K562 (cell line): Measurements from ENCODE around the gene TPD52L1. TPM values are rescaled to one million over a fixed set of nuclear protein-coding genes. Genes with fewer than 3 reads are reported as not detected.
A peak's percentile ranks its signal among the peaks of the same experiment; 100 is the strongest.

Source experiments
- ATAC-seq: fragments of 200-7000 bp; cut with Tn5 transposase; 3 replicates; pipeline ENCODE4 v1.9.1; 2020; ENCODE audit warnings: moderate library complexity
- BruUV-seq: library from RNA; stranded (reverse); fragments of 400-500 nt; replicated peaks from 2 replicates; lab custom pipeline; 2021; lab: Mats Ljungman, UMichigan
- CTCF ChIA-PET: fragments of 300-600 bp; formaldehyde crosslinking; extraction: SDS; loops from one replicate; lab custom pipeline; 2021; ENCODE audit warnings: low intra/inter-chr PET ratio; lab: Yijun Ruan, JAX
- POLR2A ChIA-PET: fragments of 300-600, 350-650 bp; sonication (Branson Sonifier 250); formaldehyde crosslinking; extraction: SDS; loops from one replicate; lab custom pipeline; 2021; ENCODE audit warnings: antibody characterized with exemption, inconsistent platforms; lab: Yijun Ruan, JAX
- DNase-seq, 4 experiments: peaks; one replicate each; pipeline versions ENCODE4 v3.0.0 to v3.0.0-alpha.2; 2011 to 2018; ENCODE audit warnings: low spot score in 3 of 4, mixed read lengths in 3 of 4; ENCODE audit errors: extremely low read depth in 1 of 4
- FAIRE-seq: peaks from 2 replicates; lab custom pipeline; 2011; peaks lifted over from hg19 to GRCh38; lab: Jason Lieb, UNC
- H2AFZ ChIP-seq: 2 replicates; pipeline ENCODE4 v1.6.0; 2011; ENCODE audit warnings: low read depth, low read length, control low read depth, inconsistent platforms
- H3K27ac ChIP-seq: fragments of 200-600 bp; 3 replicates; pipeline ENCODE4 v1.8.0; 2011; ENCODE audit warnings: low read depth, mild to moderate bottlenecking, control low read depth, inconsistent platforms, low read length, moderate library complexity, mixed read lengths; ENCODE audit errors: extremely low read depth
- H3K27me3 ChIP-seq, 2 experiments: fragments of 300-600 bp in 1 of 2; 2 replicates in 1 of 2; 3 replicates in 1 of 2; pipeline versions ENCODE4 v1.6.0 to v1.8.0; 2011; ENCODE audit warnings: inconsistent platforms in 2 of 2, low read length in 2 of 2, mild to moderate bottlenecking in 1 of 2, mixed read lengths in 1 of 2, moderate library complexity in 1 of 2; ENCODE audit not compliant: control insufficient read depth in 2 of 2, insufficient read depth in 2 of 2
- H3K36me3 ChIP-seq: fragments of 300-600 bp; 3 replicates; pipeline ENCODE4 v1.8.0; 2011; ENCODE audit warnings: mild to moderate bottlenecking, low read length, inconsistent platforms; ENCODE audit not compliant: control insufficient read depth, insufficient read depth
- H3K4me1 ChIP-seq, 2 experiments: fragments of 200-600 bp in 1 of 2; replicated peaks in 1 of 2; 2 replicates in 1 of 2; 3 replicates in 1 of 2; pipeline versions ENCODE4 v1.5.1 to v1.8.0; 2011; ENCODE audit warnings: inconsistent platforms in 2 of 2, low read length in 2 of 2, mild to moderate bottlenecking in 1 of 2, mixed read lengths in 1 of 2, moderate library complexity in 1 of 2; ENCODE audit not compliant: control insufficient read depth in 2 of 2, insufficient read depth in 2 of 2
- H3K4me2 ChIP-seq: 2 replicates; pipeline ENCODE4 v1.6.1; 2011; ENCODE audit warnings: low read length, control low read depth, inconsistent platforms, mixed read lengths; ENCODE audit not compliant: insufficient read depth
- H3K4me3 ChIP-seq: fragments of 200-600 bp; sonication (generic), shearing (Covaris generic); 2 replicates; pipeline ENCODE4 v1.5.1; 2016; ENCODE audit warnings: control low read depth, inconsistent platforms
- H3K79me2 ChIP-seq: fragments of 200-600 bp; 3 replicates; pipeline ENCODE4 v1.8.0; 2011; ENCODE audit warnings: low read length, inconsistent platforms; ENCODE audit not compliant: control insufficient read depth, insufficient read depth
- H3K9ac ChIP-seq, 2 experiments: 2 replicates each; pipeline versions ENCODE4 v1.6.0 to v1.6.1; 2011; ENCODE audit warnings: low read depth in 2 of 2, low read length in 2 of 2, control low read depth in 1 of 2, inconsistent platforms in 1 of 2, mild to moderate bottlenecking in 1 of 2, mixed read lengths in 1 of 2; ENCODE audit not compliant: insufficient read depth in 1 of 2
- H3K9me1 ChIP-seq: one replicate; pipeline ENCODE4 v1.6.0; 2011; ENCODE audit warnings: inconsistent platforms, mild to moderate bottlenecking, low read length, moderate library complexity; ENCODE audit not compliant: control insufficient read depth, insufficient read depth
- H3K9me3 ChIP-seq: replicated peaks from 2 replicates; pipeline ENCODE4 v1.5.1; 2011; ENCODE audit warnings: low read depth, low read length, inconsistent platforms; ENCODE audit not compliant: control insufficient read depth, insufficient read depth
- H4K20me1 ChIP-seq: replicated peaks from 2 replicates; pipeline ENCODE4 v1.6.1; 2011; ENCODE audit warnings: low read length, inconsistent platforms, mixed read lengths; ENCODE audit not compliant: control insufficient read depth, insufficient read depth
- C11orf30 ChIP-seq: fragments of 450-650 bp; IDR thresholded peaks from 2 replicates; pipeline ENCODE4 v1.6.1; 2016; ENCODE audit warnings: low read depth, mild to moderate bottlenecking
- ETV1 ChIP-seq: fragments of 450-650 bp; conservative IDR thresholded peaks from 2 replicates; pipeline ENCODE4 v1.6.1; 2016; ENCODE audit warnings: missing genetic modification characterization, control low read depth, low read depth, missing compliant biosample characterization
- FOXJ3 ChIP-seq: sonication (generic); formaldehyde crosslinking; IDR thresholded peaks from 2 replicates; pipeline ENCODE4 v1.4.0; 2020; ENCODE audit warnings: mild to moderate bottlenecking, missing genetic modification reagents
- HMGN3 ChIP-seq: IDR thresholded peaks from 2 replicates; pipeline ENCODE4 v1.6.1; 2011; ENCODE audit warnings: borderline replicate concordance, low read depth, mild to moderate bottlenecking, mixed read lengths, low read length; ENCODE audit not compliant: insufficient read length; ENCODE audit errors: extremely low read depth
- L3MBTL2 ChIP-seq: fragments of 450-650 bp; IDR thresholded peaks from 2 replicates; pipeline ENCODE4 v1.6.1; 2016; ENCODE audit warnings: mild to moderate bottlenecking, moderate library complexity
- MAFG ChIP-seq: fragments of 450-650 bp; conservative IDR thresholded peaks from 2 replicates; pipeline ENCODE4 v1.6.1; 2016; ENCODE audit warnings: missing genetic modification characterization, missing compliant biosample characterization
- MAZ ChIP-seq, 2 experiments: fragments of 450-650 bp in 1 of 2; sonication (generic) in 1 of 2; formaldehyde crosslinking; IDR thresholded peaks in 1 of 2; conservative IDR thresholded peaks in 1 of 2; 2 replicates each; pipeline versions ENCODE4 v1.4.0 to v1.5.0; 2020; ENCODE audit warnings: mild to moderate bottlenecking in 1 of 2, missing genetic modification reagents in 1 of 2
- MTA1 ChIP-seq: fragments of 450-650 bp; IDR thresholded peaks from 2 replicates; pipeline ENCODE4 v1.6.1; 2017; ENCODE audit warnings: borderline replicate concordance
- MYC ChIP-seq, 2 experiments: fragments of 250-450 bp in 1 of 2; sonication (Bioruptor Pico) in 1 of 2; IDR thresholded peaks; 2 replicates each; pipeline versions ENCODE4 v1.5.1 to v1.6.1; 2012 to 2021; ENCODE audit warnings: low read depth in 2 of 2, borderline replicate concordance in 1 of 2, improper control_type of control experiment in 1 of 2, low read length in 1 of 2, mild to moderate bottlenecking in 1 of 2, moderate library complexity in 1 of 2
- NFE2 ChIP-seq: IDR thresholded peaks from 2 replicates; pipeline ENCODE4 v1.6.1; 2014; ENCODE audit warnings: antibody characterized with exemption, low read depth
- PRPF4 ChIP-seq: fragments of 200-400 bp; formaldehyde crosslinking; IDR thresholded peaks from one replicate; pipeline ENCODE4 v1.6.1; 2017; ENCODE audit warnings: low read length, low read depth, mild to moderate bottlenecking; ENCODE audit not compliant: insufficient read depth, poor library complexity, severe bottlenecking
- SAFB ChIP-seq: fragments of 200-400 bp; formaldehyde crosslinking; IDR thresholded peaks from 2 replicates; pipeline ENCODE4 v1.6.1; 2017; ENCODE audit warnings: low read depth, low read length, borderline replicate concordance
- SOX6 ChIP-seq: fragments of 450-650 bp; IDR thresholded peaks from 2 replicates; pipeline ENCODE4 v1.6.1; 2014; ENCODE audit warnings: mild to moderate bottlenecking
- STAT5B ChIP-seq: fragments of 250-450 bp; sonication (Bioruptor Pico); IDR thresholded peaks from 2 replicates; pipeline ENCODE4 v1.8.0; 2021; ENCODE audit warnings: mild to moderate bottlenecking, inconsistent platforms
- TEAD4 ChIP-seq, 2 experiments: sonication (generic) in 1 of 2; formaldehyde crosslinking in 1 of 2; IDR thresholded peaks; 2 replicates each; pipeline versions ENCODE4 v1.6.1 to v1.8.0; 2012 to 2022; ENCODE audit warnings: borderline replicate concordance in 1 of 2, inconsistent platforms in 1 of 2, low read length in 1 of 2, mild to moderate bottlenecking in 1 of 2, missing genetic modification reagents in 1 of 2
- WGBS: fragments of 100-300 bp; shearing (Covaris generic); methylation state at CpG from one replicate; pipeline ENCODE4 v1.1.6; 2016; ENCODE audit warnings: low coverage, mixed read lengths; ENCODE audit not compliant: insufficient coverage; ENCODE audit errors: missing lambda C conversion rate; 5-methylcytosine and 5-hydroxymethylcytosine counted together
- in situ Hi-C: fragments of 300-500 bp; cut with MboI; formaldehyde crosslinking; loops from 4 replicates; pipeline ENCODE4 v1.15.0; 2018; ENCODE audit warnings: inconsistent platforms, mixed read lengths
- intact Hi-C: fragments of 100-400 bp; cut with micrococcal nuclease; formaldehyde crosslinking; loops from 2 replicates; pipeline ENCODE4 v1.14.2; 2022
- polyA plus RNA-seq, 8 experiments: library from polyadenylated mRNA; depleted of rRNA in 4 of 8; stranded (reverse) in 5 of 8; unstranded in 3 of 8; fragments of >200 nt; fragmentation: Nextera tagmentation in 2 of 8; fragmentation: Illumina TruSeq in 1 of 8; extraction: Ambion mirVana in 2 of 8; extraction: Trizol in 1 of 8; gene quantifications; 2 replicates each; pipeline versions ENCODE4 v1.2.1 to v1.2.3, GENCODE V29; 2011 to 2014; ENCODE audit warnings: inconsistent platforms in 1 of 8, missing spikeins in 1 of 8
- total RNA-seq, 7 experiments: library from RNA; depleted of rRNA in 6 of 7; stranded (reverse); fragments of >200 nt in 6 of 7; fragmentation: Illumina TruSeq in 2 of 7; extraction: Trizol in 2 of 7; gene quantifications; 2 replicates each; pipeline versions ENCODE4 v1.2.1 to v1.2.3, GENCODE V29; 2011 to 2021; ENCODE audit warnings: low replicate concordance in 1 of 7
- TF ChIP-seq, protein P1 (sequence below), 2 experiments: IDR thresholded peaks; 2 replicates each; pipeline ENCODE4 v1.6.1; 2011; ENCODE audit warnings: borderline replicate concordance in 1 of 2, control low read depth in 1 of 2, low read depth in 1 of 2, low read length in 1 of 2, mild to moderate bottlenecking in 1 of 2, mixed read lengths in 1 of 2, moderate library complexity in 1 of 2; ENCODE audit not compliant: insufficient read depth in 1 of 2, insufficient read length in 1 of 2, poor library complexity in 1 of 2, severe bottlenecking in 1 of 2; ENCODE audit errors: extremely low read depth in 1 of 2
- TF ChIP-seq, protein P2 (sequence below): sonication (generic); formaldehyde crosslinking; IDR thresholded peaks from 2 replicates; pipeline ENCODE4 v1.9.0; 2022; ENCODE audit warnings: mild to moderate bottlenecking, missing genetic modification reagents
- TF ChIP-seq, protein P3 (sequence below): fragments of 450-650 bp; formaldehyde crosslinking; IDR thresholded peaks from 2 replicates; pipeline ENCODE4 v1.4.0; 2022; ENCODE audit warnings: mild to moderate bottlenecking, moderate library complexity

The TPD52L1 gene
- total and polyA plus RNA-seq, 9 of the 15 experiments (the other 6 are each of a cell fraction or from before 2014, with no cell fraction given) = 12.9 to 149 (median 75.7) TPM

DNA sequence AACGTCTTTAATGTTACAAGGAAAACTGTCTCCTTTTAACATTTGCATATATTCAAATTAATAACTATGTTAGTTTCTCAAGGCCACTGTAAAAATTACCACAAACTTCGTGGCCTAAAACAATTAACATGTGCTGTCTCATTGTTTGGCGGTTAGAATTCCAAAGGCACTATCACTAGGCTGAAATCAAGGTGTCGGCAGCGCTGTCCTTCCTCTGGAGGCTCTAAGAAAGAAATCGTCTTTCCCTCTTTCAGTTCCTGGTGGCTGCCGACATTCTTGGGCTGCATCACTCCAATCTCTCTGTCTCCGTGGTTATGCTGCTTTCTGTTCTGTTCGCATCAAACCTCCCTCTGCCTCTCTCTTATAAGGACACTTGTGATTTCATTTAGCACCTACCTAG is 4.2 kb downstream of the TPD52L1 start:
- CTCF ChIA-PET = no interaction called here
- in situ Hi-C loops = loop anchor here (25.0 kb wide), 1 partner anchor 605 kb away; no protein-coding TSS in a partner anchor
- POLR2A ChIA-PET = interaction anchor here (0.7 to 1.3 kb wide), 2 partner anchors 10 to 132 kb away, joined by 3 to 4 read pairs; no protein-coding TSS in a partner anchor
- TF ChIP-seq FOXJ3 (no peak), ETV1 (tag) (no peak), SOX6 (peak; percentile 87), SAFB (no peak), MYC (IDR thresholded peaks at IDR 0.05; ENCODE audit: low read depth, low read length) (no peak), MYC (CRISPR knock-in tag; IDR thresholded peaks at IDR 0.05; ENCODE audit: borderline replicate concordance, low read depth) (no peak), MAZ (CRISPR knock-in tag; conservative IDR thresholded peaks at IDR 0.05 in 1 of 2, IDR thresholded peaks at IDR 0.05 in 1 of 2) (0 out of 4 replicates have a peak, but pooled peaks of 1 of the 2 experiments have one; percentile 22), MAFG (tag) (0 out of 2 replicates have a peak, but pooled peaks have one; percentile 36), L3MBTL2 (peak; percentile 87), PRPF4 (no peak), C11orf30 (peak; percentile 43; the same call in 1 of the 2 replicates), NFE2 (peak; percentile 76), HMGN3 (no peak), TEAD4 (IDR thresholded peaks at IDR 0.05; ENCODE audit: low read length) (peak; percentile 54; the same call in 1 of the 2 replicates), TEAD4 (CRISPR knock-in tag; IDR thresholded peaks at IDR 0.05; ENCODE audit: borderline replicate concordance) (no peak), STAT5B (CRISPR knock-in tag) (no peak), MTA1 (no peak)
- TF ChIP-seq, protein P1, sequence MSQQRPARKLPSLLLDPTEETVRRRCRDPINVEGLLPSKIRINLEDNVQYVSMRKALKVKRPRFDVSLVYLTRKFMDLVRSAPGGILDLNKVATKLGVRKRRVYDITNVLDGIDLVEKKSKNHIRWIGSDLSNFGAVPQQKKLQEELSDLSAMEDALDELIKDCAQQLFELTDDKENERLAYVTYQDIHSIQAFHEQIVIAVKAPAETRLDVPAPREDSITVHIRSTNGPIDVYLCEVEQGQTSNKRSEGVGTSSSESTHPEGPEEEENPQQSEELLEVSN (IDR thresholded peaks at IDR 0.05; ENCODE audit: borderline replicate concordance in 1 of 2, extremely low read depth in 1 of 2, insufficient read depth in 1 of 2, insufficient read length in 1 of 2, low read depth in 1 of 2, low read length in 1 of 2, poor library complexity in 1 of 2, severe bottlenecking in 1 of 2) = peak in 1 of 2 experiments; percentile 32
- TF ChIP-seq, protein P2, sequence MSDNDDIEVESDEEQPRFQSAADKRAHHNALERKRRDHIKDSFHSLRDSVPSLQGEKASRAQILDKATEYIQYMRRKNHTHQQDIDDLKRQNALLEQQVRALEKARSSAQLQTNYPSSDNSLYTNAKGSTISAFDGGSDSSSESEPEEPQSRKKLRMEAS = no peak; the same call in 1 of the 2 replicates
- TF ChIP-seq, protein P3, sequence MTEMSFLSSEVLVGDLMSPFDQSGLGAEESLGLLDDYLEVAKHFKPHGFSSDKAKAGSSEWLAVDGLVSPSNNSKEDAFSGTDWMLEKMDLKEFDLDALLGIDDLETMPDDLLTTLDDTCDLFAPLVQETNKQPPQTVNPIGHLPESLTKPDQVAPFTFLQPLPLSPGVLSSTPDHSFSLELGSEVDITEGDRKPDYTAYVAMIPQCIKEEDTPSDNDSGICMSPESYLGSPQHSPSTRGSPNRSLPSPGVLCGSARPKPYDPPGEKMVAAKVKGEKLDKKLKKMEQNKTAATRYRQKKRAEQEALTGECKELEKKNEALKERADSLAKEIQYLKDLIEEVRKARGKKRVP = no peak

More for the DNA sequence above, 4.2 kb downstream of the TPD52L1 start:
- Histone ChIP-seq H3K4me2 (peak overlapping the region; percentile 68), H2AFZ (peak overlapping the region; percentile 73), H3K9ac (peak overlapping the region; percentile 38 to 59; a peak in 2 of 4 replicates), H4K20me1 (no peaks in the 10 kb centered on the region), H3K27me3 (no peaks in the 10 kb centered on the region), H3K4me3 (no peak overlapping the region), H3K27ac (peak overlapping the region; percentile 49), H3K9me3 (peaks cover 7% of the 10 kb centered on the region; the same call in 1 of the 2 replicates), H3K79me2 (peaks cover 31% of the 10 kb centered on the region), H3K9me1 (no peaks in the 10 kb centered on the region), H3K4me1 (peaks cover 14 to 15% of the 10 kb centered on the region in 2 experiments; a peak in 4 of 5 replicates), H3K36me3 (peaks cover 8% of the 10 kb centered on the region; the same call in 2 of the 3 replicates)
- peak in 2 of 4 experiments; percentile 39 to 62 for DNase-seq
- peak; percentile 65 for FAIRE-seq
- intact Hi-C loops = loop anchor here (10.0 kb wide), 2 partner anchors 107 to 607 kb away; no protein-coding TSS in a partner anchor
- ATAC-seq = peak; percentile 7
- BruUV-seq = no TSS peak
- 4% methylated on average over 9 of the region's 9 CpGs for WGBS
